DOHH2 (cell line): ENCODE results near the gene NUDT14.

ENCODE experiments used
- H3F3A ChIP-seq: fragments of 200-600 bp; sonication (generic), shearing (Covaris generic); 2 replicates; pipeline ENCODE4 v1.6.0; 2016; ENCODE audit warnings: antibody characterized with exemption, mild to moderate bottlenecking; ENCODE audit not compliant: control insufficient read depth, insufficient read depth
- H3K27ac ChIP-seq: fragments of 200-600 bp; sonication (generic); 2 replicates; pipeline ENCODE4 v1.5.1; 2014; ENCODE audit warnings: low read depth, mild to moderate bottlenecking, low read length, moderate library complexity
- H3K27me3 ChIP-seq: fragments of 200-600 bp; sonication (generic); 2 replicates; pipeline ENCODE4 v1.6.1; 2014; ENCODE audit warnings: mild to moderate bottlenecking, low read length, mixed read lengths; ENCODE audit not compliant: control insufficient read depth
- H3K36me3 ChIP-seq: fragments of 200-600 bp; sonication (generic); 2 replicates; pipeline ENCODE4 v1.6.1; 2014; ENCODE audit warnings: mild to moderate bottlenecking, low read length, moderate library complexity, mixed read lengths; ENCODE audit not compliant: control insufficient read depth
- H3K4me1 ChIP-seq: fragments of 200-600 bp; sonication (generic); 2 replicates; pipeline ENCODE4 v1.6.1; 2014; ENCODE audit warnings: mild to moderate bottlenecking, low read length, mixed read lengths; ENCODE audit not compliant: control insufficient read depth
- H3K4me2 ChIP-seq: fragments of 200-600 bp; sonication (generic); 2 replicates; pipeline ENCODE4 v1.6.0; 2014; ENCODE audit warnings: mild to moderate bottlenecking, low read length, moderate library complexity
- H3K4me3 ChIP-seq: fragments of 200-600 bp; sonication (generic); 2 replicates; pipeline ENCODE4 v1.5.1; 2014; ENCODE audit warnings: mild to moderate bottlenecking, low read length, mixed read lengths
- H3K79me2 ChIP-seq: fragments of 200-600 bp; sonication (generic); 2 replicates; pipeline ENCODE4 v1.6.1; 2014; ENCODE audit warnings: mild to moderate bottlenecking, low read length, mixed read lengths; ENCODE audit not compliant: control insufficient read depth
- H3K9me2 ChIP-seq: fragments of 200-600 bp; sonication (generic); replicated peaks from 2 replicates; pipeline ENCODE4 v1.6.1; 2014; ENCODE audit warnings: mild to moderate bottlenecking, low read length, mixed read lengths; ENCODE audit not compliant: control insufficient read depth
- H3K9me3 ChIP-seq: fragments of 200-600 bp; sonication (generic); 2 replicates; pipeline ENCODE4 v1.6.1; 2014; ENCODE audit warnings: antibody characterized with exemption, low read length, mixed read lengths; ENCODE audit not compliant: control insufficient read depth, insufficient read depth
- H4K20me1 ChIP-seq: fragments of 200-600 bp; sonication (generic); 2 replicates; pipeline ENCODE4 v1.6.0; 2014; ENCODE audit warnings: low read depth, mild to moderate bottlenecking, antibody characterized with exemption, low read length, moderate library complexity; ENCODE audit not compliant: control insufficient read depth, insufficient read depth
- EZH2phosphoT487 ChIP-seq: fragments of 200-600 bp; sonication (generic); IDR thresholded peaks from 2 replicates; pipeline ENCODE4 v1.6.1; 2017; ENCODE audit warnings: borderline replicate concordance, mild to moderate bottlenecking, antibody characterized with exemption, low read length, moderate library complexity, mixed read lengths
- TF ChIP-seq, protein P1 (sequence below): fragments of 200-600 bp; sonication (generic); IDR thresholded peaks from one replicate; pipeline ENCODE4 v1.5.1; 2014; ENCODE audit warnings: antibody characterized with exemption, mild to moderate bottlenecking, low read depth, low read length; ENCODE audit not compliant: poor library complexity, severe bottlenecking

Gene NUDT14

DNA sequence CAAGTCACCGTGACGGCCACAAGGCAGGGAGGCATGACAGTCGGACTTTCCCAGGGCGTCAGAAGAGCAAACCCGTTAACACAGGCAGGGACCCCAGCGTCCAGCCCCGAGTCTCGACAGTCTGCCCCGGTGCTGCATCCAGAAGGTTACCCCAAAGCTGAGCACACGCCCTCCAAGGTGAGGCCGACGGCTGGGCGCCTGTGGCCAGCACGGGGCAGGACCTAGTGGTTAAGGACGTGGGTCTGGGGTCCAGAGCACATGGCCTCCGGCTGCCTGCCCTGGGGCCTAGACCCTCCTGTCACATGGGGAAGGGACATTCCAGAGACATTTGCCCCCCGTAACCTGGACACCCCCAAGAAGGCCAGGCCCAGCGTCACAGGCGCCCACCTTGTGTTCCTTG, 37.5 kb upstream of the NUDT14 start:
- H4K20me1 ChIP-seq: no peaks in the 10 kb centered on the region
- H3K27ac ChIP-seq: no peak overlapping the region
- H3K4me3 ChIP-seq: no peak overlapping the region
- no peaks in the 10 kb centered on the region for H3K4me1 ChIP-seq
- H3K9me2 ChIP-seq: no peaks in the 10 kb centered on the region
- no peak overlapping the region for H3K4me2 ChIP-seq
- H3K9me3 ChIP-seq: no peaks in the 10 kb centered on the region; the same call in 1 of the 2 replicates
- TF ChIP-seq EZH2phosphoT487: no peak
- TF ChIP-seq, protein P1, sequence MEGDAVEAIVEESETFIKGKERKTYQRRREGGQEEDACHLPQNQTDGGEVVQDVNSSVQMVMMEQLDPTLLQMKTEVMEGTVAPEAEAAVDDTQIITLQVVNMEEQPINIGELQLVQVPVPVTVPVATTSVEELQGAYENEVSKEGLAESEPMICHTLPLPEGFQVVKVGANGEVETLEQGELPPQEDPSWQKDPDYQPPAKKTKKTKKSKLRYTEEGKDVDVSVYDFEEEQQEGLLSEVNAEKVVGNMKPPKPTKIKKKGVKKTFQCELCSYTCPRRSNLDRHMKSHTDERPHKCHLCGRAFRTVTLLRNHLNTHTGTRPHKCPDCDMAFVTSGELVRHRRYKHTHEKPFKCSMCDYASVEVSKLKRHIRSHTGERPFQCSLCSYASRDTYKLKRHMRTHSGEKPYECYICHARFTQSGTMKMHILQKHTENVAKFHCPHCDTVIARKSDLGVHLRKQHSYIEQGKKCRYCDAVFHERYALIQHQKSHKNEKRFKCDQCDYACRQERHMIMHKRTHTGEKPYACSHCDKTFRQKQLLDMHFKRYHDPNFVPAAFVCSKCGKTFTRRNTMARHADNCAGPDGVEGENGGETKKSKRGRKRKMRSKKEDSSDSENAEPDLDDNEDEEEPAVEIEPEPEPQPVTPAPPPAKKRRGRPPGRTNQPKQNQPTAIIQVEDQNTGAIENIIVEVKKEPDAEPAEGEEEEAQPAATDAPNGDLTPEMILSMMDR: no peak
- no peaks in the 10 kb centered on the region for H3K27me3 ChIP-seq
- no peaks in the 10 kb centered on the region for H3K79me2 ChIP-seq
- H3K36me3 ChIP-seq: peaks cover 6% of the 10 kb centered on the region; the same call in 1 of the 2 replicates
- no peaks in the 10 kb centered on the region; the same call in 1 of the 2 replicates for H3F3A ChIP-seq

DNA sequence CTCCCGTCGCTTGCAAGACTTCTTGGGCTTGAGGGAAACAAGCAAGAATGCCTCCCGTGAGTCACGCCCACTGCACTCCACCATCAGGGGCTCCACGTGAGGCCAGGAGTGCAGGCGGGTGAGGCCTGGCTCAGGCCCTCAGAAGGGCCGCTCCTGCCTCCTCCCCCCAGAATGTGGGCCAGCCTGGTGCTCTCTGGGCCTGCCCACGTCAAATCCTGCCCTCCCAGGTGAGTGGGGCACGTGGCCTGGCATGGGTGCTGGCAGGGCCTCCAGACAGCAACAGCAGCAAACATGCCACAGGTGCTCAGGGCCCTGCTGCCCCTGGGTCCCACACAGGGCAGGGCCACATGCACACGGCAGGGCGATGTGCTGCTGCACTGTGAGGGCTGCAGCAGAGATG, 36.7 kb upstream of the NUDT14 start:
- H3K4me2 ChIP-seq: no peak overlapping the region
- no peak overlapping the region for H3K27ac ChIP-seq
- no peaks in the 10 kb centered on the region for H3K27me3 ChIP-seq
- no peak overlapping the region for H3K4me3 ChIP-seq
- no peaks in the 10 kb centered on the region for H3K79me2 ChIP-seq
- no peaks in the 10 kb centered on the region for H3K9me2 ChIP-seq
- H3K9me3 ChIP-seq: no peaks in the 10 kb centered on the region; the same call in 1 of the 2 replicates
- no peaks in the 10 kb centered on the region for H4K20me1 ChIP-seq
- H3F3A ChIP-seq: no peaks in the 10 kb centered on the region; the same call in 1 of the 2 replicates
- TF ChIP-seq, protein P1: no peak
- no peak for TF ChIP-seq EZH2phosphoT487
- no peaks in the 10 kb centered on the region for H3K4me1 ChIP-seq
- peaks cover 2% of the 10 kb centered on the region; the same call in 1 of the 2 replicates for H3K36me3 ChIP-seq

DNA sequence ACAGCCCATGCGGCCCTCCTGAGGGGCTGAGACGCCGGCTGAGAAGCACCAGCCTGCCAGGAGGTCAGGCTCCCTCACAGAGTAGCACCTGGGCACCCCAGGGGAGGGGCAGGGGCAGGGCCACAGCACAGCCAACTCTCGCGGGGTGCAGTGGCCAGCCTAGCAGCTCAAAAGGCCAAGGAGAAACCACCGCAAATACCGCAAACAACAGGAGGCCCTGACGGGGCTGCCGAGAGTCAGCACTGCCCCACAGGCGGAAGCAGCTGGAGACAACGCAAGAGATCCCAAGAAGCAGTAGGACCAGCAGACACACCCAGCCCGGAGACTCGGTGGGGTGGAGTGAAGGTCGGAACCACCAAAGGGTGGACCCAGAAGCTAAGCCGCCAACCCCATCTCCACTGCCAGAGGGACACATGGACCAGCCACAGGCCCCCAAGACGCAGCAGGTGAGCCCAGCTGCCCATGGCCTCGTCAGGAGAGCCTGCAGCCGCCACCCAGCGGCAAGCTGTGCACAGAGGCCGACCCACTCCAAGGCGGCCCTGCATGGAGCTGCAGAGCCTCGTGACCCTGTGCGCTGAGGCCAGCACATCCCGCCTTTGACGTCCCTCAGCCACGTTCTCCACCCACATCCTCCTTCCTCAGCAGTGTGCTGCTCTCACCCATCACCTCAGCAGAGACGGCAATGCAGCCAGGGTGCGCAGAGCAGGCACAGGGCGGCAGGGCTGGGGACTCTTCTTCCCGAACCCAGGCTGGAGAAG, 35.6 kb upstream of the NUDT14 start:
- H3K9me2 ChIP-seq: no peaks in the 10 kb centered on the region
- H4K20me1 ChIP-seq: no peaks in the 10 kb centered on the region
- H3K4me3 ChIP-seq: no peak overlapping the region
- no peaks in the 10 kb centered on the region; the same call in 1 of the 2 replicates for H3F3A ChIP-seq
- H3K27me3 ChIP-seq: no peaks in the 10 kb centered on the region
- no peak overlapping the region for H3K27ac ChIP-seq
- TF ChIP-seq EZH2phosphoT487: no peak
- TF ChIP-seq, protein P1: no peak
- no peaks in the 10 kb centered on the region for H3K4me1 ChIP-seq
- no peaks in the 10 kb centered on the region for H3K79me2 ChIP-seq
- no peak overlapping the region for H3K4me2 ChIP-seq
- no peaks in the 10 kb centered on the region; the same call in 1 of the 2 replicates for H3K9me3 ChIP-seq
- peaks cover 2% of the 10 kb centered on the region; the same call in 1 of the 2 replicates for H3K36me3 ChIP-seq
